ENCODE data around the gene HELZ.
"Not testable (repeated sequence)": the region's sequence is repeated elsewhere in the genome, so short reads cannot be mapped to it uniquely, and the experiment has no call there.

HELZ gene

GRCh38 chr17:67113486-67113885, 131.5 kb downstream of the HELZ start:
- no peak for DNase-seq (ENCODE audit: low read depth)

DNA sequence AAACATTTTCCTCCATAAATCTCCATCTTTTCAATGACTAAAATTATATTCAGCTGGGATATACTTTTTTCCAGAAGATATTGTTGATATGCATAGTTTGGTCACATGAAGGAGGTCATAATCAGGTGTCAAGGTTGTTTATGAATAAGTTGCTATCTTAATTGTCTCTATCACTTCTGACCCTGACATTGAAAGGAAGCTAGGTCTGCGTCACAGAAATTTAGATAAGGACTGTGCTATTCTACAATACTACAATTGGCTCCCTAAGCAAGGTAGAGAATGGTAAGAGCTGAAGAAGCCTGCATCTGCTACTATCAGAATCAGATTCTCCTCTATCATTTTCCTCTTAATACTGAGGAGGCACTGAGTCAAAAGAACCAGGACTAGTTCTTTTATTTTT, 133.2 kb downstream of the HELZ start:
- DNase-seq (ENCODE audit: low read depth), result no peak

DNA sequence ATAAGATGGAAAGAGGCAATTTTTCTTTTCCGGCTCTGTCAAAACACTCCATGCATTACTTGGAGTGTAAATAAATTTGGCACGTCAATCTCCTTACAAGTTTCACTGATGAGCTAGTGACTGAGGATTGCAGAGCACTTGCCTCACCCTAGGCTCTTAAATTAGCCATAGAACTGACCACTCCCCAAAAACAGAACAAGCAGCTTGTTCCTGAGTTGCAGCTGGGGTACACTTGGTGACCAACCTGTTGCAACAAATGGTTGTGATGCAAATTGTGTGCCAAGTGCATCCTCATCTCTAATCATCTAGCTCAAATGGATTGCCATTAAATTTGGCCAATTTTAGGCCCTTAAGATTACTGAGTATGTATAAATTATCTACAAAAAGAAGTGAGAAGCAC, 133.7 kb downstream of the HELZ start:
- DNase-seq (ENCODE audit: low read depth), result no peak

DNA sequence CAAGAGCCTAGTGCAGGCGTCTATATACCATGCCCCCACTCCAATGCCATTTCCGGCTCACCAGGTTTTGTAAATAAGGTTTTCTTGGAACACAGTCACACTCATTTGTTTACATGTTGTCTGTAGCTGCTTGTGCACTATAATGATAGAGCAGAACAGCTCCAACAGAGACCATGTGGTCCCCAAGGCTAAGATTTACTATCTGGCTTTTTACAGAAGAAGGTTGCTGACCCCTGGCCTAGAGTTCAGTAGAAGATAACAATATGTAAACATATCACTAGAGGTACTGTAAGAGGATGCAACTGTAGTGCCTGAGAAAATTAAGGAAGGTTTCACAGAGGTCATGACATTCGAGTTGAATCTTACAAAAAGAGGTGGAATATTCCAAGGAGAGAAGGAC, 134.4 kb downstream of the HELZ start:
- DNase-seq (ENCODE audit: low read depth), result no peak

GRCh38 chr17:67109111-67109510, 135.9 kb downstream of the HELZ start:
- DNase-seq (ENCODE audit: low read depth), result no peak

- DNase-seq (ENCODE audit: low read depth), result no peak
Measured at GRCh38 chr17:67107811-67108775, 136.9 kb downstream of the HELZ start.

DNA sequence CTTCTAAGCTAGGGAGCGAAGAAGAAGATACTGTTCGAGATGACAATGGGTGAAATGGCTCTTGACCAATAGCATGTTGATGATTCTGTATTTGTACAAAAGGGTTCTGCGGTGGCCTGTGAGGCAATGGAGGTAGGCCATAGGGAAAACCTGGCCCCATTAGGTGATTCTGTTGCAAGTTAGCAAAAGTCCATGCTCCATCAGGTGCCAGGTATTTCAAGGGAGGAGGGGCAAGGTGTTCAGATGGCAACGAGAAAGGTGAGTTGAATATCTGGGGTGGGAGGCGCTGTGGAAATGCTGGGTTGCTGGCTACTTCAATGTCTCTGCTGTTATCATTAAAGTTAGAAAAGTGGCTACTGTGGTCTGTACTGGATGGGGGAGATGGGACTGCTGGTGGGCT, 137.8 kb downstream of the HELZ start:
- DNase-seq (ENCODE audit: low read depth), result no peak

DNA sequence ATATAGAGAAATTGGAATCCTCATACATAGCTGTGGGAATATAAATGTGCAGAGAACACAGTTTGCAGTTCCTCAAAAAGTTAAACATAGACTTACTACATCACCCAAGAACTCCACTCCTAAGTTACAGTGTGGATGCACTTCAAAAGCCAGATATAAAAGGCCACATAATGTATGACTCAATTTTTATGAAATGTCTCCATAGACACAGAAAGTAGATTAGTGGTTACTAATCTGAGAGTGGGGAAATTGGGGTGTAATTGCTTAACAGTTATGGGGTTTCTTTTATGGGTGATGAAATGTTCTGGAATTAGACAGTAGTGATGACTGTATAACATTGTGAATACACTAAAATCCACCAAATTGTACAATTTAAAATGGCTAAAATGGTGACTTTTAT, 139.8 kb downstream of the HELZ start:
- DNase-seq (ENCODE audit: low read depth), result no peak

DNA sequence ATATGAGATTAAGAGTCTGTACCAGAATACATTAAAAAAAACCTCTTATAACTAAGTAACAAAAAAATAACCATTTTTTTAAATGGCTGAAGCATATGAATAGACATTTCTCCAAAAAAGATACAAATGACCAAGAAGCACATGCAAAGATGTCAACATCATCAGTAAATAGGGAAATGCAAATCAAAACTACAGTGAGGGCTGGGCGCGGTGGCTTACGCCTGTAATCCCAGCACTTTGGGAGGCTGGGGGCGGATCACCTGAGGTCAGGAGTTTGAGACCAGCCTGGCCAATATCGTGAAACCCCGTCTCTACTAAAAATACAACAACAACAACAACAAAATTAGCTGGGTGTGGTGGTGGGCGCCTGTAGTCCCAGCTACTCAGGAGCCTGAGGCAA, 140.4 kb downstream of the HELZ start:
- DNase-seq (ENCODE audit: low read depth), result not testable (repeated sequence)

GRCh38 chr17:67098006-67098405, 147.0 kb downstream of the HELZ start:
- DNase-seq (ENCODE audit: low read depth), result no peak

- no peak for DNase-seq (ENCODE audit: low read depth)
Measured at GRCh38 chr17:67096609-67097008, 148.4 kb downstream of the HELZ start.

DNA sequence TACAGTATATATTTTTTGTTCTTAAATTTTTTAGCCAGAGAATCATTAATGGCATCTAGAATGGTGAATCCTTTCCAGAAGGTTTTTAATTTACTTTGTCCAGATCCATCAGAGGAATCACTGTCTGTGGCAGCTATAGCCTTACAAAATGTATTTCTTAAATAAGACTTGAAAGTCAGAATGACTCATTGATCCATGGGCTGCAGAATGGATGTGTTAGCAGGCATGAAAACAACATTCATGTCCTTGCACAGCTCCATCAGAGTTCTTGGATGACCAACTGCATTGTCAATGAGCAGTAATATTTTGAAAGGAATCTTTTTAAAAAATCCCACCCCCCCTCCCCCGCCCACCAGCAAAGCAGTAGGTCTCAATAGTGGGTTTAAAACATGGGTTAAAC, 149.2 kb downstream of the HELZ start:
- no peak for DNase-seq (ENCODE audit: low read depth)

DNA sequence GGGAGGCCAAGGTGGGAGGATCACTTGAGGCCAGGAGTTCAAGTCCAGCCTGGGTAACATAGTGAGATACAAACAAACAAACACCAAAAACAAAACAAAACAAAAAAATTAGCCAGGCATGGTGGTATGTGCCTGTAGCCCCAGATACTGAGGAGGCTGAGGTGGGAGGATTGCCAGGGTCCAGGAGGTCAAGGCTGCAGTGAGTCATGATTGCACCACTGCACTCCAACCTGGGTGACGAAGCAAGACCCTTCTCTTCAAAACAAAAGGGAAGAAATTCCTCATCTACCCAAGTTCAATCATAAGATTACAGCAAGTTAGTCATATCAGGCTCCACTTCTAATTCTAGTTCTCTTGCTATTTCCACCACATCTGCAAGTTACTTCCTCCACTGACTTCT, 149.7 kb downstream of the HELZ start:
- not testable (repeated sequence) for DNase-seq (ENCODE audit: low read depth)

DNA sequence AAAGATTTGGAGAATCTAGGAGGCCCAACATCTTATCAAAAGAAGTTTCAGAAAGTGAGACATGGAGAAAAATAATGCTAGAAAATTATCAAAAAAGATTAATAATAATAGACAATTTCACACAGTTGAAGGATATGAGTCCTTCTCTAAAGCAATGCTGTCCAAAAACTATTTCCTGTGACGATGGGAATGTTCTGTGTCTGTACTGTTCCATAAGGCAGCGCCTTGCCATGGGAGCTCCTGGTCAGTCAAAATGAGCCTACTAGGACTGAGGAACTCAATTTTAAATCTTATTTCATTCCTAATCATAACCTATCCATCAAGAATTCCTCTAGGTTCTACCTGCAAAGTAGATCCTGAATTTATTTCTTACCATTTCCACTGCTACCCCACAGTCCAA, 151.6 kb downstream of the HELZ start:
- no peak for DNase-seq (ENCODE audit: low read depth)

DNA sequence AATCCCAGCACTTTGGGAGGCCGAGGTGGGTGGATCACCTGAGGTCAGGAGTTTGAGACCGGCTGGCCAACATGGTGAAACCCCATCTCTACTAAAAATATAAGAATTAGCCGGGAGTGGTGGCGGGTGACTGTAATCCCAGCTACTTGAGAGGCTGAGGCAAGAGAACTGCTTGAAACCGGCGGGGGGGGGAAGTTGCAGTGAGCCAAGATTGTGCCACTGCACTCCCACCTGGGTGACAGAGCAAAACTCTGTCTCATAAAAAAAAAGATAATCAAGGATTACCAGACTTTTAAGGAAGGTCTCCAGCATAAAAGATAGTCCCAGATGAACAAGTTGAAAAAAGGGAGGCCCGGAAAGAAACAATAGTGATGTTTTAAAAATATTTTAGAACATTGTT, 152.3 kb downstream of the HELZ start:
- DNase-seq (ENCODE audit: low read depth), result not testable (repeated sequence)

DNA sequence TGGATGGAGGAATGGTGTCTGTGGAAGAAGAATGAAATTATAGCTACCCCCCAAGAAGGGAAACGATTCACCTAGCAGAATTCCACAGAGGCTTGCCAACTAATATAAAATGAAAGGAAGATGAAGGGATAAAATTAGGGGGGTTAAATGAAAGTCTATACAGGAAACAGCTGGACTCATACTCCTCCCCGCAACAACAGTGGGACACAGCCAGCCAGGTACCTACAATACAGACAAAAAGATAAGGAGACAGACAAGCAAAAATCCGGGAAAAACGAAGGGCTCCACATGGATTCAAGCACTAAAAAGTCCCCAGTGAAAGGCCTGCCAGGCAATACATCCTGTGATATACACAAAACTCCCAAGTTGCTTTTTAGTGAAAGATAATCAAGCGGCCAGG, 152.7 kb downstream of the HELZ start:
- DNase-seq (ENCODE audit: low read depth), result no peak

DNA sequence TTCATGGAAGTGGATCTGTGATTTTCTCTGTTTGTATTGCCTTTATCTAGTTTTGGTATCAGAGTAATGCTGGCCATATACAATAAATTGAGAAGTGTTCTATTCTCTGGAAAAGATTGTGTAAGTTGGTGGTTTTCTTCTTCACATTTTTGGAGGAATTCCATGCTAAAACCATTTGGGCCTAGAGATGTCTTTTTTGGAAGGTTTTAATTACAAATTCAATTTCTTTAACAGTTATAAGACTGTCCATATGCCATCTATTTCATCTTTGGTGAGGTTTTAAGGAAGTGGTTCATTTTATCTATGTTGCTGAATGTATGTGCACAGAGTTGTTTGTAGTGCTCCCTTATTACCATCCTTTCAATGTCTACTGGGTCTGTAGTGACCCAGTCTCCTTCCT, 154.7 kb downstream of the HELZ start:
- no peak for DNase-seq (ENCODE audit: low read depth)

- DNase-seq (ENCODE audit: low read depth), result no peak
Measured at GRCh38 chr17:67088639-67089038, 156.4 kb downstream of the HELZ start.

GRCh38 chr17:67085406-67085805, 159.6 kb downstream of the HELZ start:
- DNase-seq (ENCODE audit: low read depth), result no peak

GRCh38 chr17:67082107-67082506, 162.9 kb downstream of the HELZ start:
- no peak for DNase-seq (ENCODE audit: low read depth)

DNA sequence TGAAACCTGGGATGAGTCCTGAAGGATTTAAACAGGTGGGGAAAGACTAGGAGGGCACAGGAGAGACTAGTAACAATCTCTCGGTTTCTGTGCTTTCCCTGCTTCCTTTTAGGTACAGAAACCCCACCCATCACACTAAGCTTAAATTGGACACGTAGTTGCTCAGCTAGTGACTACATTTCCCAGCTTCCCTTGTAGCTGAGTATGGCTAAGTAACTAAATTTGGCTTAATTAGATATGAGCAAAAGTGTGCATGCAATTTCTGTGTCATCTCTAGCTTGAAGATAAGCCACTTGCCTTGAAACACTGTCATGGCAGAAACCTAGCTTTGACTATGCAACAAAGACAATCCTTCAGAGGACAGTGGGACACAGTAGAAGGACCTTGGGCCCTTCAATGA, 164.2 kb downstream of the HELZ start:
- no peak for DNase-seq (ENCODE audit: low read depth)

DNA sequence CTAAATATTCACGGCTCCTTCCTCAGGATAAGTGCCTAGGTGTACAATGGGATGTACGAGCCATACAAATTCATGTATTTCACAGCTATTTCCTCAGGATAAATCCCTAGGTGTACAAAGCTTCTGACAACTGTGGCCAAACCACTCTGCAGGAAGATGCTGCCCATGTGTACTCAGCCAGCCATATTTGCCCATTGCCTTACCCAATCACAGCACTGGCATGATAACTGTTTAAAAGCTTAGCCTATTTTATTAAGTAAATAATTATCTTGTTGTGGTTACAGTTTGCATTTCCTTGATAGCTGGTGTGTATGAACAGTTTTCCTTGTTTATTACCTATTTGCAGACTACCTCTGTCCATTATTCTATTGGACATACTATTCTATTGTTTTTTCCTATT, 165.5 kb downstream of the HELZ start:
- no peak for DNase-seq (ENCODE audit: low read depth)

DNA sequence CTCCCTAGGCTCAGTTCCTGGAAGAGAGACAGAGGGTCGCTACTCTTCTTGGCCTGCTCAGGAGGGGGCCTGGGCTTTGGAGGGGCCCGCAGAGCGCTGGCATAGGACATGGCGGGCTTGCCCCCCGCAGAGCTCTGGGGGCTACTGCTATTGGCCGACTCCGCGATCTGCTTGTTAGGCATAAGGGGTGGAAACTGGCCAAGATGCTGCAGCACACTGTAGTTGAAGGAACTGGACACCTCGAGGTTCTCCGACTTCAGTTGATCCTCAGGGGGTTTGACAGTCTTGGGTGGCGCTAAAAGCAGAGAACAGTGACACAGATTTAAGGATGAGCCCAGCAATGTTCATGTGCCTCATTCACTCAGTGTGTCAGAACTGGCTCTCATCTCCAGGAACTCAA, 166.7 kb downstream of the HELZ start:
- DNase-seq (ENCODE audit: low read depth), result no peak

- no peak for DNase-seq (ENCODE audit: low read depth)
Measured at GRCh38 chr17:67076290-67076689, 168.7 kb downstream of the HELZ start.

Measured in HS-27A (cell line).